Small intestine (tissue), 7 donors: ENCODE results near the gene AHI1. TPM values are rescaled to one million over a fixed set of nuclear protein-coding genes. Genes with fewer than 3 reads are reported as not detected.

Experiments used
- DNase-seq, 2 donors: peaks; one replicate each; pipeline versions ENCODE4 v3.0.0 to v3.0.0-alpha.2; 2013
- FAIRE-seq: peaks from 2 replicates; lab custom pipeline; 2012; peaks lifted over from hg19 to GRCh38; lab: Jason Lieb, UNC
- H3K27ac ChIP-seq, 3 donors: one replicate each; pipeline ENCODE4 v1.5.1; 2013; ENCODE audit warnings: low read length in 2 of 3, mild to moderate bottlenecking in 2 of 3, control low read depth in 1 of 3, inconsistent platforms in 1 of 3, low read depth in 1 of 3, moderate library complexity in 1 of 3
- H3K27me3 ChIP-seq, 3 donors: one replicate each; pipeline ENCODE4 v1.6.1; 2013; ENCODE audit warnings: low read length in 3 of 3, inconsistent platforms in 1 of 3; ENCODE audit not compliant: control insufficient read depth in 3 of 3, insufficient read depth in 3 of 3
- H3K36me3 ChIP-seq, 3 donors: one replicate each; pipeline ENCODE4 v1.6.1; 2013; ENCODE audit warnings: low read length in 3 of 3, inconsistent platforms in 1 of 3, low read depth in 1 of 3, mild to moderate bottlenecking in 1 of 3, moderate library complexity in 1 of 3; ENCODE audit not compliant: control insufficient read depth in 3 of 3, insufficient read depth in 2 of 3
- H3K4me1 ChIP-seq, 3 donors: one replicate each; pipeline ENCODE4 v1.6.1; 2013; ENCODE audit warnings: low read length in 2 of 3, inconsistent platforms in 1 of 3, low read depth in 1 of 3, mild to moderate bottlenecking in 1 of 3, moderate library complexity in 1 of 3; ENCODE audit not compliant: control insufficient read depth in 3 of 3, insufficient read depth in 2 of 3
- H3K4me3 ChIP-seq, 3 donors: one replicate each; pipeline ENCODE4 v1.5.1; 2013; ENCODE audit warnings: low read length in 3 of 3, control low read depth in 1 of 3, inconsistent platforms in 1 of 3, low read depth in 1 of 3, mild to moderate bottlenecking in 1 of 3, moderate library complexity in 1 of 3
- H3K9me3 ChIP-seq, 2 donors: one replicate each; pipeline ENCODE4 v1.6.1; 2013; ENCODE audit warnings: low read depth in 1 of 2, low read length in 1 of 2; ENCODE audit not compliant: control insufficient read depth in 2 of 2, insufficient read depth in 1 of 2
- WGBS, 3 donors: extraction: QIAGEN DNeasy Blood & Tissue Kit; methylation state at CpG; one replicate each; pipeline ENCODE4 v1.1.7; 2013; 5-methylcytosine and 5-hydroxymethylcytosine counted together
- polyA plus RNA-seq, 4 donors: library from polyadenylated mRNA; stranded (reverse) in 3 of 4; unstranded in 1 of 4; fragments of 200-250 nt in 3 of 4; fragments of 120-200 nt in 1 of 4; gene quantifications; one replicate each; pipeline versions ENCODE4 v1.2.1 to v1.2.3, GENCODE V29; 2013
- donor health status: healthy with polysubstance abuse.
- donor health status: control.
- donor health status: control.
- donor health status: Bipolar disorder and iron deficiency.
- donor health status: healthy.

AHI1 gene
- polyA plus RNA-seq, 4 donors, result 1.1 to 20.2 (median 5.0) TPM

GRCh38 chr6:135532559-135532958 is 35.0 kb upstream of the AHI1 start:
- DNase-seq, result no peak
- no peaks in the 10 kb centered on the region for H3K27me3 ChIP-seq
- peaks cover 0 to 3% of the 10 kb centered on the region in 2 donors for H3K9me3 ChIP-seq
- 50 to 89% (median 81%) methylated on average over 1 of the region's 1 CpG for WGBS, 3 donors
- FAIRE-seq, result no peak
- no peak overlapping the region for H3K27ac ChIP-seq
- H3K36me3 ChIP-seq, result no peaks in the 10 kb centered on the region
- H3K4me1 ChIP-seq, result no peaks in the 10 kb centered on the region
- H3K4me3 ChIP-seq, result no peak overlapping the region

- no peak overlapping the region for H3K27ac ChIP-seq
- H3K36me3 ChIP-seq, result no peaks in the 10 kb centered on the region
- H3K27me3 ChIP-seq, result no peaks in the 10 kb centered on the region
- H3K4me1 ChIP-seq, result no peaks in the 10 kb centered on the region
- no peak for DNase-seq
- no peak overlapping the region for H3K4me3 ChIP-seq
- peaks cover 0 to 3% of the 10 kb centered on the region in 2 donors for H3K9me3 ChIP-seq
- 89 to 97% (median 91%) methylated on average over 2 of the region's 2 CpGs for WGBS, 3 donors
- no peak for FAIRE-seq
These were observed 34.5 kb upstream of the AHI1 start for GRCh38 chr6:135531954-135532490.

GRCh38 chr6:135530113-135530512 is 32.6 kb upstream of the AHI1 start:
- no peak for DNase-seq
- no peak overlapping the region for H3K27ac ChIP-seq
- no peaks in the 10 kb centered on the region for H3K27me3 ChIP-seq
- H3K36me3 ChIP-seq, result no peaks in the 10 kb centered on the region
- peaks cover 0 to 3% of the 10 kb centered on the region in 2 donors for H3K9me3 ChIP-seq
- no peaks in the 10 kb centered on the region for H3K4me1 ChIP-seq
- 63 to 89% (median 75%) methylated on average over 1 of the region's 1 CpG for WGBS, 3 donors
- H3K4me3 ChIP-seq, result no peak overlapping the region
- FAIRE-seq, result no peak

GRCh38 chr6:135527960-135528249 is 30.4 kb upstream of the AHI1 start:
- no peak for FAIRE-seq
- Histone ChIP-seq H3K4me3 (no peak overlapping the region), H3K27ac (no peak overlapping the region), H3K4me1 (peaks cover 0 to 2% (median 1%) of the 10 kb centered on the region in 3 donors), H3K9me3 (peaks cover 0 to 2% of the 10 kb centered on the region in 2 donors), H3K36me3 (no peaks in the 10 kb centered on the region), H3K27me3 (no peaks in the 10 kb centered on the region)
- no peak for DNase-seq

- DNase-seq (no peak), FAIRE-seq (no peak)
- WGBS, 3 donors, result 76 to 92% (median 92%) methylated on average over 6 of the region's 6 CpGs
- Histone ChIP-seq H3K36me3 (no peaks in the 10 kb centered on the region), H3K4me3 (no peak overlapping the region), H3K4me1 (peaks cover 0 to 2% (median 2%) of the 10 kb centered on the region in 3 donors), H3K9me3 (no peaks in the 10 kb centered on the region), H3K27ac (no peak overlapping the region), H3K27me3 (no peaks in the 10 kb centered on the region)
These were observed 29.8 kb upstream of the AHI1 start for GRCh38 chr6:135527116-135527959.

- H3K27ac ChIP-seq, result no peak overlapping the region
- no peak for DNase-seq
- peaks cover 0 to 2% (median 2%) of the 10 kb centered on the region in 3 donors for H3K4me1 ChIP-seq
- no peak overlapping the region for H3K4me3 ChIP-seq
- H3K36me3 ChIP-seq, result no peaks in the 10 kb centered on the region
- H3K9me3 ChIP-seq, result no peaks in the 10 kb centered on the region
- WGBS, 3 donors, result 96 to 100% (median 100%) methylated on average over 1 of the region's 1 CpG
- no peaks in the 10 kb centered on the region for H3K27me3 ChIP-seq
- FAIRE-seq, result no peak
These were observed 28.1 kb upstream of the AHI1 start for GRCh38 chr6:135525594-135525993.

- Histone ChIP-seq H3K36me3 (no peaks in the 10 kb centered on the region), H3K4me3 (no peak overlapping the region), H3K27ac (no peak overlapping the region), H3K27me3 (no peaks in the 10 kb centered on the region), H3K4me1 (peaks cover 0 to 2% (median 2%) of the 10 kb centered on the region in 3 donors), H3K9me3 (peaks cover 0 to 3% of the 10 kb centered on the region in 2 donors)
- no peak for FAIRE-seq
- DNase-seq, result peak; percentile 79 to 81
- 32 to 56% (median 47%) methylated on average over 6 of the region's 6 CpGs for WGBS, 3 donors
These were observed 25.6 kb upstream of the AHI1 start for GRCh38 chr6:135522965-135523692.

- WGBS, 3 donors, result 90 to 96% (median 96%) methylated on average over 1 of the region's 1 CpG
- no peaks in the 10 kb centered on the region for H3K27me3 ChIP-seq
- peaks cover 0 to 2% (median 2%) of the 10 kb centered on the region in 3 donors for H3K4me1 ChIP-seq
- no peak for DNase-seq
- H3K36me3 ChIP-seq, result no peaks in the 10 kb centered on the region
- H3K4me3 ChIP-seq, result no peak overlapping the region
- no peak for FAIRE-seq
- H3K27ac ChIP-seq, result no peak overlapping the region
- H3K9me3 ChIP-seq, result peaks cover 0 to 3% of the 10 kb centered on the region in 2 donors
These were observed 23.9 kb upstream of the AHI1 start for GRCh38 chr6:135521431-135521830.
